B cell (primary cell): ENCODE measurements around the gene IGF1R.

Experiments
- EZH2 ChIP-seq: IDR thresholded peaks from 2 replicates; pipeline ENCODE4 v1.6.1; 2012; ENCODE audit warnings: borderline replicate concordance, low read depth, mild to moderate bottlenecking, moderate library complexity, low read length; ENCODE audit not compliant: insufficient read depth, poor library complexity, severe bottlenecking
- TF ChIP-seq, protein P1 (sequence below): fragments of 200-600 bp; IDR thresholded peaks from one replicate; pipeline ENCODE4 v1.8.0; 2022; ENCODE audit warnings: antibody characterized with exemption, mild to moderate bottlenecking

- TF ChIP-seq, protein P1, sequence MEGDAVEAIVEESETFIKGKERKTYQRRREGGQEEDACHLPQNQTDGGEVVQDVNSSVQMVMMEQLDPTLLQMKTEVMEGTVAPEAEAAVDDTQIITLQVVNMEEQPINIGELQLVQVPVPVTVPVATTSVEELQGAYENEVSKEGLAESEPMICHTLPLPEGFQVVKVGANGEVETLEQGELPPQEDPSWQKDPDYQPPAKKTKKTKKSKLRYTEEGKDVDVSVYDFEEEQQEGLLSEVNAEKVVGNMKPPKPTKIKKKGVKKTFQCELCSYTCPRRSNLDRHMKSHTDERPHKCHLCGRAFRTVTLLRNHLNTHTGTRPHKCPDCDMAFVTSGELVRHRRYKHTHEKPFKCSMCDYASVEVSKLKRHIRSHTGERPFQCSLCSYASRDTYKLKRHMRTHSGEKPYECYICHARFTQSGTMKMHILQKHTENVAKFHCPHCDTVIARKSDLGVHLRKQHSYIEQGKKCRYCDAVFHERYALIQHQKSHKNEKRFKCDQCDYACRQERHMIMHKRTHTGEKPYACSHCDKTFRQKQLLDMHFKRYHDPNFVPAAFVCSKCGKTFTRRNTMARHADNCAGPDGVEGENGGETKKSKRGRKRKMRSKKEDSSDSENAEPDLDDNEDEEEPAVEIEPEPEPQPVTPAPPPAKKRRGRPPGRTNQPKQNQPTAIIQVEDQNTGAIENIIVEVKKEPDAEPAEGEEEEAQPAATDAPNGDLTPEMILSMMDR, result no peak
- no peak for TF ChIP-seq EZH2
Observed at GRCh38 chr15:98684995-98685525, 36.7 kb downstream of the IGF1R start.
